A549 (cell line): ENCODE measurements around the gene GMDS. TPM values are rescaled to one million over a fixed set of nuclear protein-coding genes. Genes with fewer than 3 reads are reported as not detected.

ENCODE experiments used
- ATAC-seq, 2 experiments: fragments of 200-7000 bp in 1 of 2; fragments of >200 bp in 1 of 2; cut with Nextera tagmentation in 1 of 2; cut with Tn5 transposase in 1 of 2; 3 replicates each; pipeline versions ENCODE4 v1.8.0 to v1.9.1; 2018 to 2020; ENCODE audit warnings: mild to moderate bottlenecking in 1 of 2, moderate library complexity in 1 of 2
- CTCF ChIA-PET: fragments of 300-600 bp; sonication (Branson Sonifier 250); formaldehyde crosslinking; extraction: SDS; loops from one replicate; lab custom pipeline; 2021; ENCODE audit warnings: antibody characterized with exemption, inconsistent platforms; lab: Yijun Ruan, JAX
- POLR2A ChIA-PET: fragments of 350-600 bp; formaldehyde crosslinking; extraction: SDS; loops from one replicate; lab custom pipeline; 2021; ENCODE audit warnings: antibody characterized with exemption, inconsistent platforms; lab: Yijun Ruan, JAX
- DNase-seq, 2 experiments: peaks; one replicate each; pipeline versions ENCODE4 v3.0.0 to v3.0.0-alpha.2; 2011 to 2016; ENCODE audit warnings: low read depth in 1 of 2, low spot score in 1 of 2
- FAIRE-seq: peaks from 2 replicates; lab custom pipeline; 2011; peaks lifted over from hg19 to GRCh38; lab: Jason Lieb, UNC
- H3K27ac ChIP-seq, 2 experiments: fragments of >200 bp; sonication (Bioruptor Twin); formaldehyde crosslinking; 3 replicates each; pipeline ENCODE4 v1.5.1; 2016 to 2017
- H3K4me1 ChIP-seq: fragments of >200 bp; sonication (Bioruptor Twin); formaldehyde crosslinking; 3 replicates; pipeline ENCODE4 v1.6.1; 2016
- H3K4me2 ChIP-seq: fragments of >200 bp; sonication (Bioruptor Twin); formaldehyde crosslinking; 3 replicates; pipeline ENCODE4 v1.6.1; 2016
- H3K4me3 ChIP-seq: fragments of >200 bp; sonication (Bioruptor Twin); formaldehyde crosslinking; 3 replicates; pipeline ENCODE4 v1.5.1; 2016
- H3K9me3 ChIP-seq: fragments of >200 bp; sonication (Bioruptor Twin); formaldehyde crosslinking; 3 replicates; pipeline ENCODE4 v1.6.1; 2016
- BHLHE40 ChIP-seq: IDR thresholded peaks from 2 replicates; pipeline ENCODE4 v1.6.1; 2012; ENCODE audit warnings: low read depth, low read length, inconsistent platforms
- CBX2 ChIP-seq: fragments of 200-600 bp; sonication (generic); IDR thresholded peaks from 2 replicates; pipeline ENCODE4 v1.6.1; 2016; ENCODE audit warnings: low read depth, mild to moderate bottlenecking, borderline replicate concordance
- CEBPB ChIP-seq, 2 experiments: fragments of >200 bp in 1 of 2; sonication (Bioruptor Twin) in 1 of 2; formaldehyde crosslinking in 1 of 2; IDR thresholded peaks; 2 replicates each; pipeline ENCODE4 v1.6.1; 2012 to 2016
- EHF ChIP-seq: fragments of 250-450 bp; sonication (Bioruptor Pico); IDR thresholded peaks from 2 replicates; pipeline ENCODE4 v1.5.0; 2020; ENCODE audit warnings: mild to moderate bottlenecking
- EHMT2 ChIP-seq: fragments of 200-600 bp; sonication (generic); IDR thresholded peaks from 2 replicates; pipeline ENCODE4 v1.6.1; 2016; ENCODE audit warnings: antibody characterized with exemption, low read depth, mild to moderate bottlenecking, moderate library complexity
- FOSL2 ChIP-seq, 2 experiments: fragments of 450-650 bp in 1 of 2; fragments of >200 bp in 1 of 2; sonication (Bioruptor Twin) in 1 of 2; formaldehyde crosslinking; IDR thresholded peaks; 2 replicates each; pipeline versions ENCODE4 v1.5.0 to v1.6.1; 2016 to 2020; ENCODE audit warnings: mild to moderate bottlenecking in 1 of 2, moderate library complexity in 1 of 2
- FOXS1 ChIP-seq: fragments of 250-450 bp; sonication (Bioruptor Pico); IDR thresholded peaks from 2 replicates; pipeline ENCODE4 v1.5.0; 2020; ENCODE audit warnings: mild to moderate bottlenecking, moderate library complexity
- HEYL ChIP-seq: fragments of 250-450 bp; sonication (Bioruptor Pico); IDR thresholded peaks from 2 replicates; pipeline ENCODE4 v1.8.0; 2021; ENCODE audit warnings: mild to moderate bottlenecking, moderate library complexity
- HOXA7 ChIP-seq: fragments of 250-450 bp; sonication (Bioruptor Pico); IDR thresholded peaks from 2 replicates; pipeline ENCODE4 v1.5.0; 2020; ENCODE audit warnings: mild to moderate bottlenecking, moderate library complexity
- JUN ChIP-seq, 2 experiments: fragments of >200 bp; sonication (Bioruptor Twin); formaldehyde crosslinking; IDR thresholded peaks; 2 replicates in 1 of 2; 3 replicates in 1 of 2; pipeline ENCODE4 v1.6.1; 2016 to 2017
- JUNB ChIP-seq: fragments of >200 bp; sonication (Bioruptor Twin); formaldehyde crosslinking; IDR thresholded peaks from 2 replicates; pipeline ENCODE4 v1.6.1; 2016
- KDM1A ChIP-seq: fragments of 200-600 bp; sonication (generic); IDR thresholded peaks from 2 replicates; pipeline ENCODE4 v1.6.1; 2016; ENCODE audit warnings: low read depth, mild to moderate bottlenecking
- KDM5A ChIP-seq: fragments of 200-600 bp; sonication (generic); IDR thresholded peaks from 2 replicates; pipeline ENCODE4 v1.6.1; 2016; ENCODE audit warnings: antibody characterized with exemption, mild to moderate bottlenecking
- NR3C1 ChIP-seq: fragments of >200 bp; sonication (Bioruptor Twin); formaldehyde crosslinking; IDR thresholded peaks from 3 replicates; pipeline ENCODE4 v1.6.1; 2017
- POLR2A ChIP-seq: IDR thresholded peaks from 2 replicates; pipeline ENCODE4 v1.6.1; 2012; ENCODE audit warnings: mild to moderate bottlenecking, low read length
- RARB ChIP-seq: fragments of 250-450 bp; sonication (Bioruptor Pico); IDR thresholded peaks from 2 replicates; pipeline ENCODE4 v1.8.0; 2021; ENCODE audit warnings: mild to moderate bottlenecking, moderate library complexity
- RCOR1 ChIP-seq: fragments of 150-350 bp; IDR thresholded peaks from 2 replicates; pipeline ENCODE4 v1.6.1; 2014; ENCODE audit warnings: antibody characterized with exemption, low read length, low read depth
- RNF2 ChIP-seq: fragments of 200-600 bp; sonication (generic); IDR thresholded peaks from 2 replicates; pipeline ENCODE4 v1.6.1; 2016; ENCODE audit warnings: low read depth, mild to moderate bottlenecking, antibody characterized with exemption, moderate library complexity, borderline replicate concordance
- TFCP2L1 ChIP-seq: fragments of 250-450 bp; sonication (Bioruptor Pico); IDR thresholded peaks from 2 replicates; pipeline ENCODE4 v1.5.0; 2021; ENCODE audit warnings: mild to moderate bottlenecking
- TP53 ChIP-seq: fragments of 250-450 bp; sonication (Bioruptor Pico); IDR thresholded peaks from 2 replicates; pipeline ENCODE4 v1.5.0; 2021; ENCODE audit warnings: mild to moderate bottlenecking, moderate library complexity
- ZC3H11A ChIP-seq: fragments of 450-650 bp; IDR thresholded peaks from 2 replicates; pipeline ENCODE4 v1.6.1; 2014; ENCODE audit warnings: antibody characterized with exemption, mild to moderate bottlenecking
- WGBS: methylation state at CpG from one replicate; pipeline ENCODE4 v1.1.6; 2017; ENCODE audit errors: missing lambda C conversion rate; 5-methylcytosine and 5-hydroxymethylcytosine counted together
- polyA plus RNA-seq, 4 experiments: library from polyadenylated mRNA; depleted of rRNA in 3 of 4; stranded (reverse); fragments of >200 nt; fragmentation: RNase III in 1 of 4; extraction: RNeasy Plus Mini Kit Qiagen cat#74134 plus additional on column Dnase treatment in 1 of 4; gene quantifications; 2 replicates in 3 of 4; 3 replicates in 1 of 4; pipeline ENCODE4 v1.2.3, GENCODE V29; 2011 to 2017
- TF ChIP-seq, protein P1 (sequence below): IDR thresholded peaks from 2 replicates; pipeline ENCODE4 v1.6.1; 2012
- TF ChIP-seq, protein P2 (sequence below): fragments of >200 bp; sonication (Bioruptor Twin); formaldehyde crosslinking; IDR thresholded peaks from 3 replicates; pipeline ENCODE4 v1.6.1; 2016
- TF ChIP-seq, protein P3 (sequence below): IDR thresholded peaks from 2 replicates; pipeline ENCODE4 v1.6.1; 2012; ENCODE audit warnings: low read depth, borderline replicate concordance
- TF ChIP-seq, protein P4 (sequence below): fragments of 250-450 bp; sonication (Bioruptor Pico); IDR thresholded peaks from 2 replicates; pipeline ENCODE4 v1.5.0; 2021; ENCODE audit warnings: mild to moderate bottlenecking, moderate library complexity, borderline replicate concordance

The GMDS gene
- polyA plus RNA-seq, 2 of the 4 experiments (the other 2 are of a cell fraction) = 9.9 to 12.4 TPM

DNA sequence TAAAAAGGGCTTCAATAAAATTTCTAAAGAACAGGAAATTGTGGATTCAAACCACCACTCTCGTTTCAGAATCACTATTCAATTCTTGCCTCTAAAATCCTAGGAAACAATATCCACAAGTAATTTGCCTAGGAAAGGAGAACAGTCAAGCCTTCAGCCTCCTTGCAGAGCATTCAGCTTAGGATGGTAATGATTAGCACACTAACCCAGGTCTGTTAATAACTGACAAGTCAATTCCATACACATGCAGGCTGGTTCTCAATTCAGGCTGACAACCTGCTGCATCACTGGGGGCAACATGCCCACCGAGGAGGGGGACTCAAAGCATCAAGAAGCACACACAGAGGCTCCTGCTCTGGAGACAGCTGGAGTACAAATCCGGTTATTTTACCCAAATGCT lies 57.6 kb downstream of the GMDS start (continued):
- TF ChIP-seq RCOR1 = no peak
- no peak for TF ChIP-seq RARB (CRISPR knock-in tag)
- TF ChIP-seq CBX2 = no peak
- TF ChIP-seq, protein P1, sequence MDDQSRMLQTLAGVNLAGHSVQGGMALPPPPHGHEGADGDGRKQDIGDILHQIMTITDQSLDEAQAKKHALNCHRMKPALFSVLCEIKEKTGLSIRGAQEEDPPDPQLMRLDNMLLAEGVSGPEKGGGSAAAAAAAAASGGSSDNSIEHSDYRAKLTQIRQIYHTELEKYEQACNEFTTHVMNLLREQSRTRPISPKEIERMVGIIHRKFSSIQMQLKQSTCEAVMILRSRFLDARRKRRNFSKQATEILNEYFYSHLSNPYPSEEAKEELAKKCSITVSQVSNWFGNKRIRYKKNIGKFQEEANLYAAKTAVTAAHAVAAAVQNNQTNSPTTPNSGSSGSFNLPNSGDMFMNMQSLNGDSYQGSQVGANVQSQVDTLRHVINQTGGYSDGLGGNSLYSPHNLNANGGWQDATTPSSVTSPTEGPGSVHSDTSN = no peak
- TF ChIP-seq POLR2A = no peak
- no peak for TF ChIP-seq HOXA7 (CRISPR knock-in tag)
- no peak for TF ChIP-seq CEBPB (IDR thresholded peaks at IDR 0.05)
- TF ChIP-seq, all 56 proteins: peak for 0

DNA sequence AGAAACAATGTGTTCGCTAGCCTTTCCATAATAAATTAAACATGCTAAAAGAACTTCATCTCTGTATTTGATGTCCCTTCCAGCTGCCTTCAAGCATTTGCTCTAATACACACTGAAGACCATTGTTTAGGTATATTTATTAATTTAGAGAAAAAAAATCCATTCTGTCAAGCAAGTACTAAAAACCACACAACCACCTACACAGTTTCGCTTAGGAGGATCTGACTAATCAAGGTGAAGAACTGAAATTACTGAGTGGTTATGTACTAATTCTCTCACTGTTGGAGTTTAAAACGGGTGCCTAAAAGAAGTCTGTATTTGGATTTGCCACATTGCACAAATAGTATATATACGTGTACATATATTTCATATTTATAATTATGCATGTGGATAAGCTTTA lies 58.9 kb downstream of the GMDS start:
- ATAC-seq (no peak), FAIRE-seq (no peak), DNase-seq (no peak)
- WGBS = 82% methylated on average over 4 of the region's 4 CpGs
- no peak overlapping the region for H3K4me2 ChIP-seq
- no peaks in the 10 kb centered on the region for H3K9me3 ChIP-seq
- POLR2A ChIA-PET = no interaction called here
- TF ChIP-seq RARB (CRISPR knock-in tag) (no peak), POLR2A (no peak), CBX2 (no peak), KDM5A (no peak), NR3C1 (no peak), FOXS1 (CRISPR knock-in tag) (no peak), RNF2 (no peak), FOSL2 (IDR thresholded peaks at IDR 0.05) (no peak), FOSL2 (CRISPR knock-in tag; IDR thresholded peaks at IDR 0.05) (no peak), ZC3H11A (no peak), EHMT2 (no peak), KDM1A (no peak), JUN (IDR thresholded peaks at IDR 0.05) (no peak), BHLHE40 (no peak), JUNB (no peak)
- TF ChIP-seq, protein P2, sequence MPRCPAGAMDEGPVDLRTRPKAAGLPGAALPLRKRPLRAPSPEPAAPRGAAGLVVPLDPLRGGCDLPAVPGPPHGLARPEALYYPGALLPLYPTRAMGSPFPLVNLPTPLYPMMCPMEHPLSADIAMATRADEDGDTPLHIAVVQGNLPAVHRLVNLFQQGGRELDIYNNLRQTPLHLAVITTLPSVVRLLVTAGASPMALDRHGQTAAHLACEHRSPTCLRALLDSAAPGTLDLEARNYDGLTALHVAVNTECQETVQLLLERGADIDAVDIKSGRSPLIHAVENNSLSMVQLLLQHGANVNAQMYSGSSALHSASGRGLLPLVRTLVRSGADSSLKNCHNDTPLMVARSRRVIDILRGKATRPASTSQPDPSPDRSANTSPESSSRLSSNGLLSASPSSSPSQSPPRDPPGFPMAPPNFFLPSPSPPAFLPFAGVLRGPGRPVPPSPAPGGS = no peak
- TF ChIP-seq, protein P3, sequence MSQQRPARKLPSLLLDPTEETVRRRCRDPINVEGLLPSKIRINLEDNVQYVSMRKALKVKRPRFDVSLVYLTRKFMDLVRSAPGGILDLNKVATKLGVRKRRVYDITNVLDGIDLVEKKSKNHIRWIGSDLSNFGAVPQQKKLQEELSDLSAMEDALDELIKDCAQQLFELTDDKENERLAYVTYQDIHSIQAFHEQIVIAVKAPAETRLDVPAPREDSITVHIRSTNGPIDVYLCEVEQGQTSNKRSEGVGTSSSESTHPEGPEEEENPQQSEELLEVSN = no peak
- TF ChIP-seq, all 56 proteins: peak for 0
- Histone ChIP-seq H3K27ac (no peak overlapping the region), H3K4me3 (no peak overlapping the region), H3K4me1 (no peaks in the 10 kb centered on the region)
- CTCF ChIA-PET = interaction anchor here (1.4 kb wide), 1 partner anchor 11 kb away, joined by 3 read pairs; no protein-coding TSS in a partner anchor

DNA sequence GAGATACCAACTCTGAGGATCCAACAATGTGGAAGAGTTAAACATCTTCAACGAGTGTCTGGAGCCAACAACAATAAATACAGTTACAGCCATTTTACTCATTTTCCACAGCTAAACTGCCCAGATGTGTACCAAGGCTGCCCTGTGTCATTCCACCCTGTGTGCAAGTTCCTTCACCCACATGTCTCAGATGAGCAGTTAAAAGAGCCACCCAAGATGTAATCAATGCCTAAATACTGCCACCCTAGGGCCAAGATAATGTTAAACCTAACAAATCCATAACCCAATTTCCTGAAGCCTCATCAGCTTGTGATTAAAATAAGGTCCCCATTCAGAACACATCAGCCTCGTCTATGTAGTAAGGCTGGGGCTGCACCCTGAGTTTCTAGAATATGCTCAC lies 59.9 kb downstream of the GMDS start:
- H3K27ac ChIP-seq = no peak overlapping the region
- no peaks in the 10 kb centered on the region for H3K4me1 ChIP-seq
- ATAC-seq = no peak
- H3K4me3 ChIP-seq = no peak overlapping the region
- H3K4me2 ChIP-seq = no peak overlapping the region
- H3K9me3 ChIP-seq = no peaks in the 10 kb centered on the region
- ChIA-PET POLR2A (no interaction called here), CTCF (interaction anchor here (0.7 to 0.9 kb wide), 2 partner anchors 11 to 19 kb away, joined by 3 read pairs; no protein-coding TSS in a partner anchor)
- no peak for DNase-seq
- TF ChIP-seq TP53 (CRISPR knock-in tag) = no peak
- TF ChIP-seq FOXS1 (CRISPR knock-in tag) = no peak
- no peak for TF ChIP-seq KDM5A
- no peak for TF ChIP-seq TFCP2L1 (CRISPR knock-in tag)
- TF ChIP-seq, protein P4, sequence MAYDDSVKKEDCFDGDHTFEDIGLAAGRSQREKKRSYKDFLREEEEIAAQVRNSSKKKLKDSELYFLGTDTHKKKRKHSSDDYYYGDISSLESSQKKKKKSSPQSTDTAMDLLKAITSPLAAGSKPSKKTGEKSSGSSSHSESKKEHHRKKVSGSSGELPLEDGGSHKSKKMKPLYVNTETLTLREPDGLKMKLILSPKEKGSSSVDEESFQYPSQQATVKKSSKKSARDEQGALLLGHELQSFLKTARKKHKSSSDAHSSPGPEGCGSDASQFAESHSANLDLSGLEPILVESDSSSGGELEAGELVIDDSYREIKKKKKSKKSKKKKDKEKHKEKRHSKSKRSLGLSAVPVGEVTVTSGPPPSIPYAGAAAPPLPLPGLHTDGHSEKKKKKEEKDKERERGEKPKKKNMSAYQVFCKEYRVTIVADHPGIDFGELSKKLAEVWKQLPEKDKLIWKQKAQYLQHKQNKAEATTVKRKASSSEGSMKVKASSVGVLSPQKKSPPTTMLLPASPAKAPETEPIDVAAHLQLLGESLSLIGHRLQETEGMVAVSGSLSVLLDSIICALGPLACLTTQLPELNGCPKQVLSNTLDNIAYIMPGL (CRISPR knock-in tag) = no peak
- TF ChIP-seq HEYL (CRISPR knock-in tag) = no peak
- no peak for TF ChIP-seq EHF
- TF ChIP-seq EHMT2 = no peak
- FAIRE-seq = no peak
- 44% methylated on average over 2 of the region's 2 CpGs for WGBS
